H1 (cell line): ENCODE measurements around the gene VAV2. TPM values are rescaled to one million over a fixed set of nuclear protein-coding genes. Genes with fewer than 3 reads are reported as not detected.

ENCODE experiments used
- CTCF ChIA-PET: fragments of 300-600 bp; sonication (Branson Sonifier 250); formaldehyde crosslinking; loops from one replicate; lab custom pipeline; 2021; ENCODE audit not compliant: partially characterized antibody; lab: Charles Lee
- POLR2A ChIA-PET: fragments of 300-600 bp; sonication (Branson Sonifier 250); formaldehyde crosslinking; loops from one replicate; lab custom pipeline; 2021; ENCODE audit warnings: inconsistent platforms; ENCODE audit not compliant: partially characterized antibody; lab: Charles Lee
- DNase-seq, 2 experiments: peaks; one replicate each; pipeline versions ENCODE4 v3.0.0 to v3.0.0-alpha.2; 2010 to 2022; ENCODE audit warnings: low spot score in 2 of 2, low read depth in 1 of 2, mixed read lengths in 1 of 2
- FAIRE-seq: peaks from 2 replicates; lab custom pipeline; 2011; peaks lifted over from hg19 to GRCh38; lab: Jason Lieb, UNC
- H2AFZ ChIP-seq: 2 replicates; pipeline ENCODE4 v1.8.1; 2012; ENCODE audit warnings: low read length, inconsistent platforms
- H2AK5ac ChIP-seq: 2 replicates; pipeline ENCODE4 v1.6.1; 2013; ENCODE audit warnings: low read depth, low read length
- H2BK120ac ChIP-seq: replicated peaks from 2 replicates; pipeline ENCODE3; 2013; ENCODE audit warnings: low read depth, low read length, inconsistent platforms
- H2BK12ac ChIP-seq: 2 replicates; pipeline ENCODE4 v1.6.1; 2013; ENCODE audit warnings: low read depth, low read length
- H2BK15ac ChIP-seq: 2 replicates; pipeline ENCODE4 v1.6.1; 2013; ENCODE audit warnings: low read length
- H2BK20ac ChIP-seq: 2 replicates; pipeline ENCODE4 v1.6.1; 2013; ENCODE audit warnings: low read length
- H2BK5ac ChIP-seq: 2 replicates; pipeline ENCODE4 v1.6.1; 2013; ENCODE audit warnings: low read depth, low read length
- H3K14ac ChIP-seq: 2 replicates; pipeline ENCODE4 v1.6.1; 2013; ENCODE audit warnings: inconsistent platforms; ENCODE audit not compliant: insufficient read length
- H3K18ac ChIP-seq: 2 replicates; pipeline ENCODE4 v1.6.1; 2013; ENCODE audit warnings: low read length; ENCODE audit errors: extremely low read depth
- H3K23ac ChIP-seq: 2 replicates; pipeline ENCODE4 v1.6.1; 2013; ENCODE audit warnings: inconsistent platforms; ENCODE audit not compliant: insufficient read length
- H3K23me2 ChIP-seq: 2 replicates; pipeline ENCODE4 v1.6.1; 2013; ENCODE audit warnings: low read depth, low read length
- H3K27ac ChIP-seq: 2 replicates; pipeline ENCODE4 v1.6.1; 2011; ENCODE audit warnings: low read depth, low read length, inconsistent platforms
- H3K27me3 ChIP-seq, 4 experiments: replicated peaks in 1 of 4; 1 replicate in 1 of 4; 2 replicates in 3 of 4; pipeline versions ENCODE4 v1.6.1 to v1.8.1; 2011 to 2013; ENCODE audit warnings: low read length in 3 of 4, mild to moderate bottlenecking in 3 of 4, inconsistent platforms in 2 of 4, mixed read lengths in 2 of 4, moderate library complexity in 1 of 4; ENCODE audit not compliant: control insufficient read depth in 3 of 4, insufficient read depth in 3 of 4; ENCODE audit errors: extremely low read depth in 1 of 4
- H3K36me3 ChIP-seq, 4 experiments: 2 replicates each; pipeline versions ENCODE4 v1.6.1 to v1.8.1; 2011 to 2013; ENCODE audit warnings: mild to moderate bottlenecking in 4 of 4, low read length in 3 of 4, moderate library complexity in 2 of 4, control low read depth in 1 of 4, inconsistent platforms in 1 of 4; ENCODE audit not compliant: insufficient read depth in 4 of 4, control insufficient read depth in 2 of 4
- H3K4ac ChIP-seq: replicated peaks from 2 replicates; pipeline ENCODE3; 2013; ENCODE audit warnings: low read length, low read depth, mixed read lengths, inconsistent platforms; ENCODE audit not compliant: insufficient read length
- H3K4me1 ChIP-seq, 4 experiments: replicated peaks in 1 of 4; 1 replicate in 1 of 4; 2 replicates in 3 of 4; pipeline versions ENCODE4 v1.6.1 to v1.8.1; 2011 to 2013; ENCODE audit warnings: low read length in 3 of 4, inconsistent platforms in 2 of 4, mixed read lengths in 1 of 4; ENCODE audit not compliant: insufficient read depth in 4 of 4, control insufficient read depth in 3 of 4
- H3K4me2 ChIP-seq, 2 experiments: 2 replicates each; pipeline versions ENCODE4 v1.6.1 to v1.8.1; 2011 to 2013; ENCODE audit warnings: low read depth in 2 of 2, low read length in 2 of 2, control low read depth in 1 of 2, inconsistent platforms in 1 of 2, mild to moderate bottlenecking in 1 of 2; ENCODE audit not compliant: insufficient read depth in 1 of 2
- H3K4me3 ChIP-seq, 4 experiments: fragments of 200-600, 300-600 bp in 1 of 4; sonication (generic), shearing (Covaris generic), sonication (Bioruptor Twin) in 1 of 4; 2 replicates each; pipeline versions ENCODE4 v1.5.1 to v1.8.1; 2011 to 2016; ENCODE audit warnings: low read length in 4 of 4, low read depth in 3 of 4, control low read depth in 2 of 4, inconsistent platforms in 2 of 4, mild to moderate bottlenecking in 2 of 4, mixed read lengths in 1 of 4, moderate library complexity in 1 of 4; ENCODE audit not compliant: insufficient read depth in 2 of 4; ENCODE audit errors: extremely low read depth in 1 of 4
- H3K56ac ChIP-seq: replicated peaks from 2 replicates; pipeline ENCODE3; 2013; ENCODE audit warnings: low read depth, mild to moderate bottlenecking, mixed read lengths, low read length, inconsistent platforms; ENCODE audit not compliant: insufficient read length
- H3K79me1 ChIP-seq: 2 replicates; pipeline ENCODE4 v1.6.1; 2013; ENCODE audit warnings: low read depth, low read length, control low read depth
- H3K79me2 ChIP-seq, 2 experiments: 2 replicates each; pipeline versions ENCODE4 v1.6.1 to v1.8.1; 2012 to 2013; ENCODE audit warnings: low read length in 2 of 2, mild to moderate bottlenecking in 2 of 2, inconsistent platforms in 1 of 2; ENCODE audit not compliant: insufficient read depth in 2 of 2, control insufficient read depth in 1 of 2
- H3K9ac ChIP-seq, 4 experiments: replicated peaks in 1 of 4; 1 replicate in 1 of 4; 2 replicates in 3 of 4; pipeline versions ENCODE4 v1.6.1 to v1.8.1; 2011 to 2013; ENCODE audit warnings: low read depth in 3 of 4, low read length in 3 of 4, control low read depth in 2 of 4, mild to moderate bottlenecking in 2 of 4, moderate library complexity in 2 of 4, inconsistent platforms in 1 of 4; ENCODE audit errors: extremely low read depth in 1 of 4
- H3K9me3 ChIP-seq, 2 experiments: 2 replicates each; pipeline versions ENCODE4 v1.6.1 to v1.8.1; 2012 to 2013; ENCODE audit warnings: mild to moderate bottlenecking in 2 of 2, moderate library complexity in 2 of 2, control low read depth in 1 of 2, inconsistent platforms in 1 of 2, low read depth in 1 of 2, low read length in 1 of 2, mixed read lengths in 1 of 2; ENCODE audit not compliant: insufficient read depth in 2 of 2
- H4K20me1 ChIP-seq, 2 experiments: replicated peaks in 1 of 2; 2 replicates each; pipeline versions ENCODE3 to v1.8.1; 2011 to 2013; ENCODE audit warnings: inconsistent platforms in 2 of 2, low read length in 2 of 2, mild to moderate bottlenecking in 1 of 2; ENCODE audit not compliant: insufficient read depth in 2 of 2, control insufficient read depth in 1 of 2
- H4K5ac ChIP-seq: 2 replicates; pipeline ENCODE4 v1.6.1; 2013; ENCODE audit warnings: low read length, low read depth, mixed read lengths, inconsistent platforms; ENCODE audit not compliant: insufficient read length
- H4K8ac ChIP-seq: 2 replicates; pipeline ENCODE4 v1.8.0; 2013; ENCODE audit warnings: mild to moderate bottlenecking, moderate library complexity, low read length, inconsistent platforms; ENCODE audit not compliant: insufficient read depth; ENCODE audit errors: extremely low read depth
- H4K91ac ChIP-seq: replicated peaks from 2 replicates; pipeline ENCODE3; 2013; ENCODE audit warnings: low read length, mixed read lengths, inconsistent platforms; ENCODE audit not compliant: insufficient read length
- GABPA ChIP-seq: IDR thresholded peaks from 2 replicates; pipeline ENCODE4 v1.6.1; 2011; ENCODE audit warnings: mild to moderate bottlenecking, low read length, moderate library complexity, borderline replicate concordance; ENCODE audit not compliant: insufficient read depth
- JUN ChIP-seq: IDR thresholded peaks from 2 replicates; pipeline ENCODE4 v1.6.1; 2011; ENCODE audit warnings: low read depth, mild to moderate bottlenecking, improper control_type of control experiment, low read length
- WGBS, 2 experiments: shearing (Covaris generic) in 1 of 2; methylation state at CpG; one replicate each; pipeline versions ENCODE4 v1.1.6 to v1.1.7; 2013 to 2015; ENCODE audit warnings: low lambda C conversion rate in 2 of 2, mixed read lengths in 2 of 2, inconsistent platforms in 1 of 2, low coverage in 1 of 2, missing lambda C conversion rate in 1 of 2; ENCODE audit not compliant: insufficient replicate concordance in 2 of 2, insufficient coverage in 1 of 2, insufficient read length in 1 of 2; ENCODE audit errors: extremely low coverage in 1 of 2, missing lambda C conversion rate in 1 of 2; 5-methylcytosine and 5-hydroxymethylcytosine counted together
- polyA plus RNA-seq, 7 experiments: library from polyadenylated mRNA; depleted of rRNA in 3 of 7; stranded (reverse) in 5 of 7; unstranded in 2 of 7; fragments of >200 nt in 5 of 7; fragments of 200-250 nt in 2 of 7; gene quantifications; 1 replicate in 5 of 7; 2 replicates in 1 of 7; 4 replicates in 1 of 7; pipeline versions ENCODE4 v1.2.1 to v1.2.3, GENCODE V29; 2011 to 2013; ENCODE audit warnings: missing spikeins in 2 of 7, mixed read lengths in 2 of 7
- total RNA-seq: library from RNA; stranded (reverse); fragmentation: NEBNext Ultra II Directional; extraction: Animal tissue kit (Norgen Biotek cat#: 25700); gene quantifications from 2 replicates; pipeline ENCODE4 v1.2.1, GENCODE V29; 2021

Gene VAV2
- total and polyA plus RNA-seq, 2 of the 8 experiments (the other 6 are each of a cell fraction or from before 2014, with no cell fraction given): 13.6 to 37.6 TPM

DNA sequence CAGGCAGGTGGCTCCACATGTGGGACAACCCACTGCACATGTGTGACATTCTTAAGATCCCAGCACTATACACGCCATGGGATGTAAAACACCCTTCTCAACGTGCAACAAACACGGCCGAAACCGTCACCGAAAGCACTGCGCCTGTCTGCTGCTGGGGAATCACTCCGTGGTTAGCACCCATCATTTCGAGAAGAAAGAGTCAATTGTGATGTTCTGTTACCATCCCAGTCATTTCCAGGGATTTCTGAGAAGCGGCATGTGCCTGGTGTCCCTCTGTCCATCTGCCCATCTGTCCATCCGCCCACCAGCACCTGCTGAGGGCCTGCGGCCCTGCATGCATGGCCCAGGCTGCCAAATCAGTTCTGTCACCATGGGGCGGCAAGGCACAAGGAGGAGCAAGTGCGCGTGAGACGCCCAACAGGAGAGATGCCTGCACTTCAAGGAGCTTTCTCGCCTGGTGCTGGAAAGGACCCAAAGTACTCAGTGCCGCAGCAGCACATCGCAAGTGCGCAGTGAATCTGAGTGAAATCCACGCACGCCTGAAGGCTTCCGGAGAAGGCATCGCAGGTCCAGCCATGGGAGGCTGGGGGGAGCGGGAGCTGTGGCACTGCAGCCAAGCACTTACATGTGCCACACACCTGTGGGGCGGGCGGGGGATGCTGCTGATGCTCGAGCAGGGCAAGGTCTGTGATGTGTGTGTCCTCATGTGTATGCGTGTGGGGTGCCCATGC lies 38.0 kb downstream of the VAV2 start:
- H3K79me2 ChIP-seq: peaks cover 0 to 58% of the 10 kb centered on the region in 2 experiments; a peak in 2 of 4 replicates
- 0 out of 2 replicates have a peak overlapping the region, but pooled peaks have one; percentile 48 for H2BK20ac ChIP-seq
- DNase-seq (no peak), FAIRE-seq (no peak)
- H3K4ac ChIP-seq: peak overlapping the region; percentile 36
- WGBS, 2 experiments: 87% methylated on average over 29 of the region's 29 CpGs; no CpG with 5 or more reads in 1 of the 2 experiments
- no peak overlapping the region for H4K91ac ChIP-seq
- 0 out of 2 replicates have a peak, but pooled peaks cover 3% of the 10 kb centered on the region for H3K23me2 ChIP-seq
- no peak overlapping the region for H3K23ac ChIP-seq
- H3K18ac ChIP-seq: no peak overlapping the region
- H4K8ac ChIP-seq: no peak overlapping the region
- peaks cover 8 to 10% of the 10 kb centered on the region in 2 experiments for H4K20me1 ChIP-seq
- no peak overlapping the region for H3K14ac ChIP-seq
- no peak overlapping the region for H2AFZ ChIP-seq
- H3K27me3 ChIP-seq: no peaks in the 10 kb centered on the region
- TF ChIP-seq GABPA: 0 out of 2 replicates have a peak, but pooled peaks have one; percentile 17
- TF ChIP-seq JUN: no peak
- H3K4me3 ChIP-seq: no peak overlapping the region
- H3K9me3 ChIP-seq: no peaks in the 10 kb centered on the region
- peaks cover 12% of the 10 kb centered on the region; the same call in 1 of the 2 replicates for H3K79me1 ChIP-seq
- no peak overlapping the region for H3K27ac ChIP-seq
- peak overlapping the region; percentile 90; the same call in 1 of the 2 replicates for H2BK12ac ChIP-seq
- H3K4me2 ChIP-seq: no peak overlapping the region
- H2AK5ac ChIP-seq: peak overlapping the region; percentile 79; the same call in 1 of the 2 replicates
- no peak overlapping the region for H4K5ac ChIP-seq
- H3K56ac ChIP-seq: no peak overlapping the region
- peak overlapping the region; percentile 49; the same call in 1 of the 2 replicates for H2BK15ac ChIP-seq
- no peak overlapping the region for H2BK120ac ChIP-seq
- H3K4me1 ChIP-seq: peaks cover 13 to 36% (median 28%) of the 10 kb centered on the region in 4 experiments
- H3K36me3 ChIP-seq: no peaks in the 10 kb centered on the region
- no peak overlapping the region for H3K9ac ChIP-seq
- POLR2A ChIA-PET: interaction anchor here (1.3 kb wide), 2 partner anchors 13 to 22 kb away, joined by 3 to 4 read pairs; no protein-coding TSS in a partner anchor
- CTCF ChIA-PET: interaction anchor here (2.5 to 3.0 kb wide), 2 partner anchors 40 to 78 kb away, joined by 10 to 21 read pairs; no protein-coding TSS in a partner anchor
- peak overlapping the region; percentile 63 for H2BK5ac ChIP-seq
